Measurements from ENCODE around the gene GLYR1.

- TF ChIP-seq POLR2AphosphoS5 (IDR thresholded peaks at IDR 0.05; ENCODE audit: low read depth, low read length) (no peak), REST (IDR thresholded peaks at IDR 0.05; ENCODE audit: insufficient read depth in 1 of 2, low read depth in 2 of 2, low read length in 2 of 2) (no peak), SIN3A (IDR thresholded peaks at IDR 0.05; ENCODE audit: borderline replicate concordance, insufficient read depth, low read length) (no peak), TAF1 (IDR thresholded peaks at IDR 0.05; ENCODE audit: borderline replicate concordance, insufficient read depth, low read length) (no peak)
These were observed 37.1 kb upstream of the GLYR1 start for GRCh38 chr16:4884209-4884608.
